GM21723 (cell line): ENCODE results near the gene NDUFB6.
"Not testable (repeated sequence)": the region's sequence is repeated elsewhere in the genome, so short reads cannot be mapped to it uniquely, and the experiment has no call there.

Experiments used
- ATAC-seq: cut with Tn5 transposase; IDR thresholded peaks from one replicate; pipeline ENCODE4 v1.9.1; 2021; ENCODE audit warnings: mild to moderate bottlenecking, moderate library complexity; ENCODE audit not compliant: unreplicated experiment

The NDUFB6 gene

GRCh38 chr9:32524892-32525708, 47.9 kb downstream of the NDUFB6 start:
- ATAC-seq: peak; percentile 25

GRCh38 chr9:32524558-32524891, 48.4 kb downstream of the NDUFB6 start:
- not testable (repeated sequence) for ATAC-seq

GRCh38 chr9:32523910-32524309, 49.0 kb downstream of the NDUFB6 start:
- ATAC-seq: no peak

GRCh38 chr9:32518276-32518675, 54.7 kb downstream of the NDUFB6 start:
- ATAC-seq: no peak

GRCh38 chr9:32516241-32516640, 56.7 kb downstream of the NDUFB6 start:
- no peak for ATAC-seq

GRCh38 chr9:32508728-32509127, 64.2 kb downstream of the NDUFB6 start:
- no peak for ATAC-seq

GRCh38 chr9:32503008-32503407, 70.0 kb downstream of the NDUFB6 start:
- no peak for ATAC-seq
